ENCODE results near the gene STEAP1B. TPM values are rescaled to one million over a fixed set of nuclear protein-coding genes. Genes with fewer than 3 reads are reported as not detected.

STEAP1B gene
- total RNA-seq, 2 experiments from 2014 or later = 0.69 to 2.1 TPM

- peak overlapping the region; percentile 74 for H3K27ac ChIP-seq (ENCODE audit: low read depth, low read length, poor library complexity, severe bottlenecking)
- peak; percentile 60 for DNase-seq (ENCODE audit: low spot score)
Observed at GRCh38 chr7:22425361-22425760, 74.6 kb downstream of the STEAP1B start.

GRCh38 chr7:22422831-22423615, 77.0 kb downstream of the STEAP1B start:
- Histone ChIP-seq H3K36me3 (ENCODE audit: insufficient read depth, low read length) (0 out of 2 replicates have a peak, but pooled peaks cover 4% of the 10 kb centered on the region), H3K79me2 (ENCODE audit: insufficient read depth, low read depth, low read length) (no peaks in the 10 kb centered on the region; the same call in 1 of the 2 replicates), H3K4me3 (ENCODE audit: low read depth, low read length, poor library complexity, severe bottlenecking) (peak overlapping the region; percentile 28), H2AFZ (ENCODE audit: low read length) (peak overlapping the region; percentile 39; the same call in 1 of the 2 replicates), H3K9me2 (ENCODE audit: insufficient read depth, low read length) (no peaks in the 10 kb centered on the region), H4K20me1 (ENCODE audit: insufficient read depth, low read length) (no peaks in the 10 kb centered on the region), H3K9me3 (ENCODE audit: low read length) (no peaks in the 10 kb centered on the region), H3K27ac (ENCODE audit: low read depth, low read length, poor library complexity, severe bottlenecking) (peak overlapping the region; percentile 87), H3K4me1 (ENCODE audit: insufficient read depth, low read length, poor library complexity, severe bottlenecking) (peaks cover 88% of the 10 kb centered on the region), H3K4me2 (ENCODE audit: low read length) (peak overlapping the region; percentile 61)
- intact Hi-C loops (cut with micrococcal nuclease; ENCODE audit: unreplicated experiment) = loop anchor here (1.0 kb wide), 2 partner anchors 15 to 22 kb away; no protein-coding TSS in a partner anchor
- TF ChIP-seq EZH2phosphoT487 (IDR thresholded peaks at IDR 0.05; ENCODE audit: borderline replicate concordance, low read depth, low read length) = no peak
- no peak for TF ChIP-seq CTCF (conservative IDR thresholded peaks at IDR 0.05; ENCODE audit: low read length)
- BruUV-seq (replicated peaks) = TSS peak; percentile 96
- DNase-seq (ENCODE audit: low spot score) = no peak
- CTCF ChIA-PET (ENCODE audit: unreplicated experiment) = interaction anchor here (0.5 to 2.0 kb wide), 3 partner anchors 9 to 22 kb away, joined by 3 to 8 read pairs (median 5); no protein-coding TSS in a partner anchor
- POLR2A ChIA-PET = interaction anchor here (0.7 to 10.2 kb wide), 14 partner anchors 11 to 96 kb away, joined by 3 to 156 read pairs (median 8); no protein-coding TSS in a partner anchor

More at GRCh38 chr7:22425361-22425760, 74.6 kb downstream of the STEAP1B start:
- Histone ChIP-seq H3K4me2 (ENCODE audit: low read length) (peak overlapping the region; percentile 39), H3K79me2 (ENCODE audit: insufficient read depth, low read depth, low read length) (no peaks in the 10 kb centered on the region; the same call in 1 of the 2 replicates), H2AFZ (ENCODE audit: low read length) (peak overlapping the region; percentile 81), H3K4me1 (ENCODE audit: insufficient read depth, low read length, poor library complexity, severe bottlenecking) (peaks cover 96% of the 10 kb centered on the region), H4K20me1 (ENCODE audit: insufficient read depth, low read length) (no peaks in the 10 kb centered on the region), H3K9me2 (ENCODE audit: insufficient read depth, low read length) (no peaks in the 10 kb centered on the region), H3K36me3 (ENCODE audit: insufficient read depth, low read length) (0 out of 2 replicates have a peak, but pooled peaks cover 4% of the 10 kb centered on the region), H3K9me3 (ENCODE audit: low read length) (no peaks in the 10 kb centered on the region), H3K4me3 (ENCODE audit: low read depth, low read length, poor library complexity, severe bottlenecking) (no peak overlapping the region)
- TF ChIP-seq CTCF (conservative IDR thresholded peaks at IDR 0.05; ENCODE audit: low read length) (no peak), EZH2phosphoT487 (IDR thresholded peaks at IDR 0.05; ENCODE audit: borderline replicate concordance, low read depth, low read length) (no peak)
- intact Hi-C loops (cut with micrococcal nuclease; ENCODE audit: unreplicated experiment) = no loop called here
- BruUV-seq (replicated peaks) = no TSS peak
- POLR2A ChIA-PET = interaction anchor here (2.1 to 10.2 kb wide), 3 partner anchors 9 to 69 kb away, joined by 10 to 156 read pairs (median 97); no protein-coding TSS in a partner anchor
- CTCF ChIA-PET (ENCODE audit: unreplicated experiment) = no interaction called here
